GM12872 (cell line): ENCODE data around the gene MPHOSPH10.

ENCODE experiments used
- CTCF ChIP-seq: IDR thresholded peaks from 3 replicates; pipeline ENCODE4 v1.5.1; 2011; ENCODE audit warnings: low read depth, mild to moderate bottlenecking, low read length, moderate library complexity; ENCODE audit not compliant: insufficient read depth

MPHOSPH10 gene

DNA sequence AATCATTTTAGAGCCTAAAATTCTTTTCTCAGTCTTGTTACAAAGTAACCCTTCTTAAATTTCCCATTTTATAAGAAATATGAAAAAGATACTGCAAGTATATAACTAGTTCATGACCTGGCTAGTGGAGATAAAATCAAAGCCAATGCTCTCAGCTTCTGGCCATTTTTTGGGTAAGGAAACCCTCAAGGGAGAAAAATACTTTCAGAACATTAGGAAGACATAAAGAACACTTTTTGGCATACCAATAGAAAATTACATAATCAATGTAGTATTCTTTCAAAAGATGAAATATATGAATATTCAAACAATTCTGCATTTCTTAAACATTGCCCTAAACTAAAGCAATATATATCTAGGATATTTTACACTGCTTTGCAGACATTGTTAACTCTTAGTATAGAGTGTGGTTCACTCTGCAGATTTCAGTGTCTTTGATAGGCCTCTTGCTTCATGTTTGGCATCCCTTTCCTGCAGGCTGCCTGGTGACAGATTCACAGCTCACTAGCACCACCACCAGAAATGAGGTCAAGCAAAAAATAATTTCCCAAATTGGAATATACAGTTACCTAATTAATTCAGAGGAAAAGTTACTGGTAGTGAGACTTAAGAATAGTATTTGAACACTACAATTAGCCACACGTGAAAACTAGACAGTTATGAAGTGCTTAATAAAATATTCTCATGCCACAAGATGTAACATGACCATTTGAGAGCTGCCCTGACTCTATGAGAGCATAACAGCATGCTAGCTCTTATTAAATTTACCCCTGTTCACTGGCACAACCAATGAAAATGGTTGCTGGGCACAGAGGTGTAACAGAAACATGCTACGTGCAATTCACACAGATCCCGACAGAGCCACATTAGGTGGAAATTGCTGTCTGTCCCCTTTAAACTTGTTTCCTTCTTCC lies 60.5 kb downstream of the MPHOSPH10 start:
- TF ChIP-seq CTCF, result no peak

DNA sequence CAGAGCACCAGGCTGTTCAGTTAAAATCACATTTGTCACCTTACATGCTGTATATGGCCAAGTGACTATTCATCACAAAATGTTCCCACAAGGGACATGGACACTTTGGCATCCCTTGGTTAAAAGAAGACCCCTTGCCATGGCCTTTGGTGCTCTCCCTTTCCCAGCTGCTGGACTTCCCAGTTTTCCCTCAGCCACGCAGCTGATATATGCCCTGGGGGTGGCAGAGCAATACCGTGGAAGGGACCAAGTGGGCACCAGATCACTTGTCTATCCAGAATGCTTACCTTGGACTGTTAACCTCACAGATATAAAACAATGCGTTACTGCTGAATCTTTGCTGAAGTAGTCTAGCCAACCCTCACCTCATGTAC lies 61.1 kb downstream of the MPHOSPH10 start:
- TF ChIP-seq CTCF, result no peak
